K562 (cell line): Measurements from ENCODE around the gene PIK3CA. TPM values are rescaled to one million over a fixed set of nuclear protein-coding genes. Genes with fewer than 3 reads are reported as not detected.

Source experiments
- ATAC-seq: fragments of 200-7000 bp; cut with Tn5 transposase; 3 replicates; pipeline ENCODE4 v1.9.1; 2020; ENCODE audit warnings: moderate library complexity
- BruUV-seq: library from RNA; stranded (reverse); fragments of 400-500 nt; replicated peaks from 2 replicates; lab custom pipeline; 2021; lab: Mats Ljungman, UMichigan
- CTCF ChIA-PET: fragments of 300-600 bp; formaldehyde crosslinking; extraction: SDS; loops from one replicate; lab custom pipeline; 2021; ENCODE audit warnings: low intra/inter-chr PET ratio; lab: Yijun Ruan, JAX
- POLR2A ChIA-PET: fragments of 300-600, 350-650 bp; sonication (Branson Sonifier 250); formaldehyde crosslinking; extraction: SDS; loops from one replicate; lab custom pipeline; 2021; ENCODE audit warnings: antibody characterized with exemption, inconsistent platforms; lab: Yijun Ruan, JAX
- DNase-seq, 4 experiments: peaks; one replicate each; pipeline versions ENCODE4 v3.0.0 to v3.0.0-alpha.2; 2011 to 2018; ENCODE audit warnings: low spot score in 3 of 4, mixed read lengths in 3 of 4; ENCODE audit errors: extremely low read depth in 1 of 4
- FAIRE-seq: peaks from 2 replicates; lab custom pipeline; 2011; peaks lifted over from hg19 to GRCh38; lab: Jason Lieb, UNC
- H2AFZ ChIP-seq: 2 replicates; pipeline ENCODE4 v1.6.0; 2011; ENCODE audit warnings: low read depth, low read length, control low read depth, inconsistent platforms
- H3K27ac ChIP-seq: fragments of 200-600 bp; 3 replicates; pipeline ENCODE4 v1.8.0; 2011; ENCODE audit warnings: low read depth, mild to moderate bottlenecking, control low read depth, inconsistent platforms, low read length, moderate library complexity, mixed read lengths; ENCODE audit errors: extremely low read depth
- H3K27me3 ChIP-seq, 2 experiments: fragments of 300-600 bp in 1 of 2; 2 replicates in 1 of 2; 3 replicates in 1 of 2; pipeline versions ENCODE4 v1.6.0 to v1.8.0; 2011; ENCODE audit warnings: inconsistent platforms in 2 of 2, low read length in 2 of 2, mild to moderate bottlenecking in 1 of 2, mixed read lengths in 1 of 2, moderate library complexity in 1 of 2; ENCODE audit not compliant: control insufficient read depth in 2 of 2, insufficient read depth in 2 of 2
- H3K36me3 ChIP-seq: fragments of 300-600 bp; 3 replicates; pipeline ENCODE4 v1.8.0; 2011; ENCODE audit warnings: mild to moderate bottlenecking, low read length, inconsistent platforms; ENCODE audit not compliant: control insufficient read depth, insufficient read depth
- H3K4me1 ChIP-seq, 2 experiments: fragments of 200-600 bp in 1 of 2; replicated peaks in 1 of 2; 2 replicates in 1 of 2; 3 replicates in 1 of 2; pipeline versions ENCODE4 v1.5.1 to v1.8.0; 2011; ENCODE audit warnings: inconsistent platforms in 2 of 2, low read length in 2 of 2, mild to moderate bottlenecking in 1 of 2, mixed read lengths in 1 of 2, moderate library complexity in 1 of 2; ENCODE audit not compliant: control insufficient read depth in 2 of 2, insufficient read depth in 2 of 2
- H3K4me2 ChIP-seq: 2 replicates; pipeline ENCODE4 v1.6.1; 2011; ENCODE audit warnings: low read length, control low read depth, inconsistent platforms, mixed read lengths; ENCODE audit not compliant: insufficient read depth
- H3K4me3 ChIP-seq: fragments of 200-600 bp; sonication (generic), shearing (Covaris generic); 2 replicates; pipeline ENCODE4 v1.5.1; 2016; ENCODE audit warnings: control low read depth, inconsistent platforms
- H3K79me2 ChIP-seq: fragments of 200-600 bp; 3 replicates; pipeline ENCODE4 v1.8.0; 2011; ENCODE audit warnings: low read length, inconsistent platforms; ENCODE audit not compliant: control insufficient read depth, insufficient read depth
- H3K9ac ChIP-seq, 2 experiments: 2 replicates each; pipeline versions ENCODE4 v1.6.0 to v1.6.1; 2011; ENCODE audit warnings: low read depth in 2 of 2, low read length in 2 of 2, control low read depth in 1 of 2, inconsistent platforms in 1 of 2, mild to moderate bottlenecking in 1 of 2, mixed read lengths in 1 of 2; ENCODE audit not compliant: insufficient read depth in 1 of 2
- H3K9me1 ChIP-seq: one replicate; pipeline ENCODE4 v1.6.0; 2011; ENCODE audit warnings: inconsistent platforms, mild to moderate bottlenecking, low read length, moderate library complexity; ENCODE audit not compliant: control insufficient read depth, insufficient read depth
- H3K9me3 ChIP-seq: replicated peaks from 2 replicates; pipeline ENCODE4 v1.5.1; 2011; ENCODE audit warnings: low read depth, low read length, inconsistent platforms; ENCODE audit not compliant: control insufficient read depth, insufficient read depth
- H4K20me1 ChIP-seq: replicated peaks from 2 replicates; pipeline ENCODE4 v1.6.1; 2011; ENCODE audit warnings: low read length, inconsistent platforms, mixed read lengths; ENCODE audit not compliant: control insufficient read depth, insufficient read depth
- BRD9 ChIP-seq: fragments of 450-650 bp; IDR thresholded peaks from 2 replicates; pipeline ENCODE4 v1.6.1; 2018; ENCODE audit warnings: low read depth; ENCODE audit not compliant: partially characterized antibody
- GATA2 ChIP-seq: sonication (generic); formaldehyde crosslinking; IDR thresholded peaks from 2 replicates; pipeline ENCODE4 v1.4.0; 2020; ENCODE audit warnings: mild to moderate bottlenecking, missing genetic modification reagents
- MAFF ChIP-seq: IDR thresholded peaks from 2 replicates; pipeline ENCODE4 v1.6.1; 2012; ENCODE audit warnings: low read length, improper control_type of control experiment
- SRF ChIP-seq, 2 experiments: fragments of 250-450, 450-650 bp in 1 of 2; sonication (Bioruptor Pico) in 1 of 2; sonication (generic) in 1 of 2; formaldehyde crosslinking; IDR thresholded peaks; 2 replicates each; pipeline versions ENCODE4 v1.5.0 to v1.5.1; 2020 to 2022; ENCODE audit warnings: mild to moderate bottlenecking in 1 of 2, missing genetic modification reagents in 1 of 2
- TARDBP ChIP-seq: fragments of 450-650 bp; IDR thresholded peaks from 2 replicates; pipeline ENCODE4 v1.6.1; 2016
- ZBED1 ChIP-seq: IDR thresholded peaks from 2 replicates; pipeline ENCODE4 v1.6.1; 2014
- ZNF140 ChIP-seq: fragments of 250-450 bp; sonication (Bioruptor Pico); IDR thresholded peaks from 2 replicates; pipeline ENCODE4 v1.8.0; 2021; ENCODE audit warnings: moderate library complexity, mild to moderate bottlenecking, inconsistent platforms
- ZNF217 ChIP-seq: sonication (generic); formaldehyde crosslinking; IDR thresholded peaks from 2 replicates; pipeline ENCODE4 v1.8.0; 2022; ENCODE audit warnings: mild to moderate bottlenecking, missing genetic modification reagents
- ZNF57 ChIP-seq: fragments of 450-650 bp; formaldehyde crosslinking; IDR thresholded peaks from 2 replicates; pipeline ENCODE4 v1.4.0; 2020; ENCODE audit warnings: mild to moderate bottlenecking, moderate library complexity
- ZNF584 ChIP-seq: fragments of 200-800 bp; sonication (Bioruptor generic); IDR thresholded peaks from 2 replicates; pipeline ENCODE4 v1.6.1; 2016; ENCODE audit warnings: low read depth, mild to moderate bottlenecking, missing genetic modification characterization, missing compliant biosample characterization
- ZNF644 ChIP-seq: fragments of 200-800 bp; sonication (Bioruptor generic); IDR thresholded peaks from 2 replicates; pipeline ENCODE4 v1.6.1; 2016; ENCODE audit warnings: low read depth, missing genetic modification characterization, missing compliant biosample characterization
- WGBS: fragments of 100-300 bp; shearing (Covaris generic); methylation state at CpG from one replicate; pipeline ENCODE4 v1.1.6; 2016; ENCODE audit warnings: low coverage, mixed read lengths; ENCODE audit not compliant: insufficient coverage; ENCODE audit errors: missing lambda C conversion rate; 5-methylcytosine and 5-hydroxymethylcytosine counted together
- in situ Hi-C: fragments of 300-500 bp; cut with MboI; formaldehyde crosslinking; loops from 4 replicates; pipeline ENCODE4 v1.15.0; 2018; ENCODE audit warnings: inconsistent platforms, mixed read lengths
- intact Hi-C: fragments of 100-400 bp; cut with micrococcal nuclease; formaldehyde crosslinking; loops from 2 replicates; pipeline ENCODE4 v1.14.2; 2022
- polyA plus RNA-seq, 8 experiments: library from polyadenylated mRNA; depleted of rRNA in 4 of 8; stranded (reverse) in 5 of 8; unstranded in 3 of 8; fragments of >200 nt; fragmentation: Nextera tagmentation in 2 of 8; fragmentation: Illumina TruSeq in 1 of 8; extraction: Ambion mirVana in 2 of 8; extraction: Trizol in 1 of 8; gene quantifications; 2 replicates each; pipeline versions ENCODE4 v1.2.1 to v1.2.3, GENCODE V29; 2011 to 2014; ENCODE audit warnings: inconsistent platforms in 1 of 8, missing spikeins in 1 of 8
- total RNA-seq, 7 experiments: library from RNA; depleted of rRNA in 6 of 7; stranded (reverse); fragments of >200 nt in 6 of 7; fragmentation: Illumina TruSeq in 2 of 7; extraction: Trizol in 2 of 7; gene quantifications; 2 replicates each; pipeline versions ENCODE4 v1.2.1 to v1.2.3, GENCODE V29; 2011 to 2021; ENCODE audit warnings: low replicate concordance in 1 of 7
- TF ChIP-seq, protein P1 (sequence below): fragments of 450-650 bp; formaldehyde crosslinking; IDR thresholded peaks from 2 replicates; pipeline ENCODE4 v1.4.0; 2020; ENCODE audit warnings: mild to moderate bottlenecking, mixed read lengths
- TF ChIP-seq, protein P2 (sequence below), 2 experiments: fragments of 450-650 bp; conservative IDR thresholded peaks; 2 replicates each; pipeline ENCODE4 v1.6.1; 2017; ENCODE audit warnings: mild to moderate bottlenecking in 2 of 2, moderate library complexity in 2 of 2

Gene PIK3CA
- total and polyA plus RNA-seq, 9 of the 15 experiments (the other 6 are each of a cell fraction or from before 2014, with no cell fraction given) = 3.8 to 19.4 (median 10.8) TPM

- in situ Hi-C loops = no loop called here
- intact Hi-C loops = no loop called here
- Histone ChIP-seq H3K4me1 (peaks cover 3% of the 10 kb centered on the region in 2 experiments; a peak in 3 of 5 replicates), H3K27ac (no peak overlapping the region), H3K4me2 (no peak overlapping the region), H3K9ac (no peak overlapping the region), H3K4me3 (no peak overlapping the region), H3K27me3 (no peaks in the 10 kb centered on the region), H2AFZ (no peak overlapping the region), H3K9me1 (no peaks in the 10 kb centered on the region), H3K9me3 (no peaks in the 10 kb centered on the region), H4K20me1 (no peaks in the 10 kb centered on the region), H3K36me3 (no peaks in the 10 kb centered on the region), H3K79me2 (no peaks in the 10 kb centered on the region)
- ChIA-PET CTCF (no interaction called here), POLR2A (no interaction called here)
- DNase-seq (no peak), FAIRE-seq (no peak), ATAC-seq (no peak)
- no TSS peak for BruUV-seq
- WGBS = 88% methylated on average over 2 of the region's 3 CpGs
- TF ChIP-seq SRF (CRISPR knock-in tag; IDR thresholded peaks at IDR 0.05) = no peak
- TF ChIP-seq, protein P1, sequence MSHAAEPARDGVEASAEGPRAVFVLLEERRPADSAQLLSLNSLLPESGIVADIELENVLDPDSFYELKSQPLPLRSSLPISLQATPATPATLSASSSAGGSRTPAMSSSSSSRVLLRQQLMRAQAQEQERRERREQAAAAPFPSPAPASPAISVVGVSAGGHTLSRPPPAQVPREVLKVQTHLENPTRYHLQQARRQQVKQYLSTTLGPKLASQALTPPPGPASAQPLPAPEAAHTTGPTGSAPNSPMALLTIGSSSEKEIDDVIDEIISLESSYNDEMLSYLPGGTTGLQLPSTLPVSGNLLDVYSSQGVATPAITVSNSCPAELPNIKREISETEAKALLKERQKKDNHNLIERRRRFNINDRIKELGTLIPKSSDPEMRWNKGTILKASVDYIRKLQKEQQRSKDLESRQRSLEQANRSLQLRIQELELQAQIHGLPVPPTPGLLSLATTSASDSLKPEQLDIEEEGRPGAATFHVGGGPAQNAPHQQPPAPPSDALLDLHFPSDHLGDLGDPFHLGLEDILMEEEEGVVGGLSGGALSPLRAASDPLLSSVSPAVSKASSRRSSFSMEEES (CRISPR knock-in tag) = peak; percentile 56; the same call in 1 of the 2 replicates
- TF ChIP-seq BRD9 = no peak
- no peak for TF ChIP-seq MAFF
These were observed 133.7 kb downstream of the PIK3CA start for GRCh38 chr3:179281825-179282224.

DNA sequence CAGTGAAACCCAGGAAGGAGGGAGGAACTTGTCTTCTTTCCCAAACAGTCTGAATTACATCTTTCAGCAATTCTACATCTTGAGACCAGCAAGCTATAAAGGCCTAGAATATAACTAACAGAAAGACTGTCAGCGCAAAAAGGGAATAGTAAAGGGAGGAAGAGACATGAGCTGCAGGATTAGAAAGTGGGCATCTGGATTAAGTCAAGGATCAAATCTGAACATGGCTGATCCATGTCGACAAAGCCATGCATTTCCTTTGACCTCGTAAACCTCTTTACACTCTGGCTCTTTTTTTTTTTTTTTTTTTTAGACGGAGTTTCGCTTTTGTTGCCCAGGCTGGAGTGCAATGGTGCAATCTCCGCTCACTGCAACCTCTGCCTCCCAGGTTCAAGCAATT is 138.2 kb downstream of the PIK3CA start:
- ChIA-PET POLR2A (no interaction called here), CTCF (no interaction called here)
- no peaks in the 10 kb centered on the region for H3K9me1 ChIP-seq
- H2AFZ ChIP-seq = no peak overlapping the region
- BruUV-seq = no TSS peak
- H3K9me3 ChIP-seq = 0 out of 2 replicates have a peak, but pooled peaks cover 2% of the 10 kb centered on the region
- intact Hi-C loops (no loop called here), in situ Hi-C loops (no loop called here)
- peaks cover 4 to 23% of the 10 kb centered on the region in 2 experiments for H3K4me1 ChIP-seq
- ATAC-seq (no peak), FAIRE-seq (no peak), DNase-seq (no peak)
- H3K4me3 ChIP-seq = no peak overlapping the region
- H3K79me2 ChIP-seq = no peaks in the 10 kb centered on the region
- H3K4me2 ChIP-seq = no peak overlapping the region
- no peak overlapping the region for H3K27ac ChIP-seq
- H4K20me1 ChIP-seq = no peaks in the 10 kb centered on the region
- no peaks in the 10 kb centered on the region for H3K36me3 ChIP-seq
- no peaks in the 10 kb centered on the region for H3K27me3 ChIP-seq
- no peak for TF ChIP-seq ZNF584 (CRISPR knock-in tag)
- TF ChIP-seq GATA2 (CRISPR knock-in tag) = no peak
- TF ChIP-seq, protein P2, sequence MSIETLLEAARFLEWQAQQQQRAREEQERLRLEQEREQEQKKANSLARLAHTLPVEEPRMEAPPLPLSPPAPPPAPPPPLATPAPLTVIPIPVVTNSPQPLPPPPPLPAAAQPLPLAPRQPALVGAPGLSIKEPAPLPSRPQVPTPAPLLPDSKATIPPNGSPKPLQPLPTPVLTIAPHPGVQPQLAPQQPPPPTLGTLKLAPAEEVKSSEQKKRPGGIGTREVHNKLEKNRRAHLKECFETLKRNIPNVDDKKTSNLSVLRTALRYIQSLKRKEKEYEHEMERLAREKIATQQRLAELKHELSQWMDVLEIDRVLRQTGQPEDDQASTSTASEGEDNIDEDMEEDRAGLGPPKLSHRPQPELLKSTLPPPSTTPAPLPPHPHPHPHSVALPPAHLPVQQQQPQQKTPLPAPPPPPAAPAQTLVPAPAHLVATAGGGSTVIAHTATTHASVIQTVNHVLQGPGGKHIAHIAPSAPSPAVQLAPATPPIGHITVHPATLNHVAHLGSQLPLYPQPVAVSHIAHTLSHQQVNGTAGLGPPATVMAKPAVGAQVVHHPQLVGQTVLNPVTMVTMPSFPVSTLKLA (conservative IDR thresholded peaks at IDR 0.05) = no peak
- no peak for TF ChIP-seq ZNF57 (CRISPR knock-in tag)
- no peak for TF ChIP-seq ZBED1
- no peak for TF ChIP-seq ZNF217
- TF ChIP-seq ZNF644 (tag) = no peak
- no peak for TF ChIP-seq ZNF140 (CRISPR knock-in tag)
- TF ChIP-seq TARDBP = no peak
- 83% methylated on average over 3 of the region's 6 CpGs for WGBS
- no peak overlapping the region for H3K9ac ChIP-seq
